Epithelial cell of proximal tubule (primary cell): ENCODE results near the gene CCDC194. TPM values are rescaled to one million over a fixed set of nuclear protein-coding genes. Genes with fewer than 3 reads are reported as not detected.

Experiments
- DNase-seq: peaks from one replicate; pipeline ENCODE4 v3.0.0-alpha.2; 2011; ENCODE audit warnings: low read depth
- H3K4me3 ChIP-seq: 2 replicates; pipeline ENCODE4 v1.5.1; 2011; ENCODE audit warnings: low read depth, mild to moderate bottlenecking, low read length
- CTCF ChIP-seq: conservative IDR thresholded peaks from 2 replicates; pipeline ENCODE4 v1.5.1; 2012; ENCODE audit warnings: low read depth, mild to moderate bottlenecking, low read length
- total RNA-seq: library from RNA; depleted of rRNA; stranded (reverse); fragments of >200 nt; gene quantifications from 2 replicates; pipeline ENCODE4 v1.2.3, GENCODE V29; 2015

The CCDC194 gene
- total RNA-seq, 1 donor from 2014 or later: not detected

- DNase-seq: no peak
- H3K4me3 ChIP-seq: no peak overlapping the region
- no peak for TF ChIP-seq CTCF
Measured at GRCh38 chr19:17406046-17406886, 12.3 kb upstream of the CCDC194 start.

GRCh38 chr19:17405250-17406045, 11.5 kb upstream of the CCDC194 start, which contains the start of gene BST2:
Gene BST2 (minus strand): TSS chr19:17405630. CDS start chr19:17405575, 55 bp downstream.
- peak within 1 kb of the TSS; percentile 45 for H3K4me3 ChIP-seq
- no peak for DNase-seq
- TF ChIP-seq CTCF: no peak

- TF ChIP-seq CTCF: no peak
- no peak for DNase-seq
- peak overlapping the region; percentile 45 for H3K4me3 ChIP-seq
Measured at GRCh38 chr19:17404621-17405249, 10.7 kb upstream of the CCDC194 start.

- TF ChIP-seq CTCF: no peak
- H3K4me3 ChIP-seq: peak overlapping the region; percentile 45
- no peak for DNase-seq
Measured at GRCh38 chr19:17404015-17404414, 10.0 kb upstream of the CCDC194 start.

- TF ChIP-seq CTCF: no peak
- no peak for DNase-seq
- no peak overlapping the region for H3K4me3 ChIP-seq
Measured at GRCh38 chr19:17402982-17403855, 9.2 kb upstream of the CCDC194 start.

- TF ChIP-seq CTCF: no peak
Measured at GRCh38 chr19:17401628-17402027, 7.6 kb upstream of the CCDC194 start.

More at GRCh38 chr19:17401628-17402027, 7.6 kb upstream of the CCDC194 start:
- no peak overlapping the region for H3K4me3 ChIP-seq
- DNase-seq: no peak
